ENCODE results near the gene PLK5.

PLK5 gene

DNA sequence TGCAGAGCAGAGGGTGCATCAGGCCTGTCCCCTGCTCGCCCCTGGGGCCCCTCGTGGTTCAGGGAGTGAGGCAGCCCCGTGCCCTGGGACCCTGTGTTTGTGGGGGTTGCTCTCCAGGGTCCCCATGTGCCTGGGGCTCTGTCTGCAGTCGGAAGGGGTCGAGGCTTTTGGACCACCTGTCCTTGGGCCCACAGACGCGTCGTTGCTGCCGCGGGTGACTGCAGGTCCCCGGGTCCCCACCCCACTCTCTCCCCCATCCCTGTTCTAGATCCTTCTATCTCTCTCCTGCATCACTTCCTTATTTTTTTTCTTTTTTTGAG is 35.6 kb upstream of the PLK5 start:
- TF ChIP-seq, protein P1, sequence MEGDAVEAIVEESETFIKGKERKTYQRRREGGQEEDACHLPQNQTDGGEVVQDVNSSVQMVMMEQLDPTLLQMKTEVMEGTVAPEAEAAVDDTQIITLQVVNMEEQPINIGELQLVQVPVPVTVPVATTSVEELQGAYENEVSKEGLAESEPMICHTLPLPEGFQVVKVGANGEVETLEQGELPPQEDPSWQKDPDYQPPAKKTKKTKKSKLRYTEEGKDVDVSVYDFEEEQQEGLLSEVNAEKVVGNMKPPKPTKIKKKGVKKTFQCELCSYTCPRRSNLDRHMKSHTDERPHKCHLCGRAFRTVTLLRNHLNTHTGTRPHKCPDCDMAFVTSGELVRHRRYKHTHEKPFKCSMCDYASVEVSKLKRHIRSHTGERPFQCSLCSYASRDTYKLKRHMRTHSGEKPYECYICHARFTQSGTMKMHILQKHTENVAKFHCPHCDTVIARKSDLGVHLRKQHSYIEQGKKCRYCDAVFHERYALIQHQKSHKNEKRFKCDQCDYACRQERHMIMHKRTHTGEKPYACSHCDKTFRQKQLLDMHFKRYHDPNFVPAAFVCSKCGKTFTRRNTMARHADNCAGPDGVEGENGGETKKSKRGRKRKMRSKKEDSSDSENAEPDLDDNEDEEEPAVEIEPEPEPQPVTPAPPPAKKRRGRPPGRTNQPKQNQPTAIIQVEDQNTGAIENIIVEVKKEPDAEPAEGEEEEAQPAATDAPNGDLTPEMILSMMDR (IDR thresholded peaks at IDR 0.05; ENCODE audit: low read depth, low read length) = no peak
- no peak overlapping the region for H3K4me3 ChIP-seq (replicated peaks in 1 of 2; ENCODE audit: low read depth in 2 of 2, low read length in 2 of 2)
- DNase-seq (ENCODE audit: low read depth in 2 of 2) = no peak

DNA sequence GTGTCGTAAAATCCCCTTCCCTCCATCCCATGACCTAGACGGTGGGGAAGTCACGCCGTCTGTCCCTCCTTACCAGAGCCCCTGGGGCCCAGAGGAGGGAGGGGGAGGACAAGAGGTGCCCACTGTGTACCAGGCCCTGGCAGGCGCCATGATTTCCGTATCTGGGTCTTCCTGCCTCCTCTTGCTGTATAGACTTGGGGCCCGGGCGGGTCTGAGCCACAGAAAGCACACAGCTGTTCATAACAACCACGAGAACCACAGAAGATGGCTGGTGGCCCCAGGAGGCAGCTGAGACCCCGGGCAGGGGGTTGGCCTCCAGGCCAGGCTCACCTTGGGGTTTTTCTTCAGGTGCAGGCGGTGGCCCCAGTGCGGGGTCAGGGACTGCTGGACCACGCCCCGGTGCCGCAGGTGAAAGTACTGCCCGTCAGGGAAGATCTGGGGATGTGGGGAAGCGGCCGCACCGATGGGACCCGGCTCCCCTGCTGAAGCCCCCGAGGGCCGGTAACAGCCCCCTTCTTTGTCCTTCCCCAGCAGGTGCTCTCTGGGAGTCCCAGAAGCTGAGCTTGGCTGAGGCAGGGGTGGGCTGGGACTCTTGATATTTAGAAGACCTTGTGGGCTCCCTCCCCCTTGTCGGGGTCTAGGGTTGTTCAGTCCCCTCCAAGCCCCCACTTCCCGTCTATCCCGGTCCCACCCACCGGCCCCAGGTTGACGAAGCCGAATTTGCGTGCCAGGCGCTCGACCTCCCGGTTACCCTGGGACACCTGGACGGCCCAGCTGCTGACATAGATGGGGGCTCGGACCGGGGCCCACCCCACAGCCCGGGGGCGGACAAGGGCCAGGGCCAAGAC is 34.2 kb upstream of the PLK5 start:
- H3K4me3 ChIP-seq (replicated peaks in 1 of 2; ENCODE audit: low read depth in 2 of 2, low read length in 2 of 2) = peak overlapping the region; percentile 56 to 60
- no peak for DNase-seq (ENCODE audit: low read depth in 2 of 2)
- TF ChIP-seq, protein P1 (IDR thresholded peaks at IDR 0.05; ENCODE audit: low read depth, low read length) = no peak

DNA sequence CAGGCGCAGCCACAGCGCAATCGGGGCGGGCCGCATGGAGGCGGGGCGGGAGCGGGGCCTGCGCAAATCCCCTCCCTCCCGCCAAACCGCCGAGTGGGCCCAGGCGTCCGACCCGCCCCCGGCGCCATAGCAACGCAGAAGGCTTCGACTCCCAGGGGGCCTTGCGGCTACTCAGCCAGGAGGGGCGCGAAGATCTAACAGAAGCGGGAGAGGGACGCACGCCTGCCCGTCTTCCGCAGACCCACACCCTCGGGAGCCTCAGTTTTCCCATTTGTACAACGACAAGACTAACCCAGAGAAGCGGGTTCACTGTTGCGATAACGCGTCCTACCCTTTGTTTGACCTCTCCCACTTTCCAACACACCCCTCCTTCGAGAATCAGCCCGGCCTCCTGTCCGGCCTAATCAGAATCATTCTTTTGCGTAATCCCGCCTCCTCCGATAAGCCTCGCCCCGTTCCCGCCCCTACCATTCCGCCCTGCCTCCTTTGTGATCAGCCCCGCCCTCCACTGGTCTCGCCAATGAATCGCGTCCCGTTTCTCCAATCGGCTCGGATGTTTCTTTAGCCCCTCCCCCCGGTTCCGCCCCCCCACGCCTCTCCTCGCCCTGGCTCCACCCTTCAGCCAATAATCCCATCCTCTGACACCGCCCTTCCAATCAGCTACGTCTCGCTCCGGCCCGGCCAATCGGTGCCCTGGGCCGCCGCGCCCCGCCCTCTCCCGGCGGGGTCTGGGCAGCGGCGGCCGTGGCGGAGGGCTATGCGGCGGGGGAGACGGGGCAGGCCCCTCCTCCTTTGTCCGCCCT is 33.4 kb upstream of the PLK5 start, which contains the start of gene PCSK4:
Gene PCSK4 (minus strand): TSS at position 40 of the 803 bp plus-strand sequence. CDS start 4 bp downstream, at position 36.
- H3K4me3 ChIP-seq (replicated peaks in 1 of 2; ENCODE audit: low read depth in 2 of 2, low read length in 2 of 2) = peak within 1 kb of the TSS; percentile 56 to 60
- TF ChIP-seq, protein P1 (IDR thresholded peaks at IDR 0.05; ENCODE audit: low read depth, low read length) = no peak
- peak; percentile 99 to 100 for DNase-seq (ENCODE audit: low read depth in 2 of 2)

DNA sequence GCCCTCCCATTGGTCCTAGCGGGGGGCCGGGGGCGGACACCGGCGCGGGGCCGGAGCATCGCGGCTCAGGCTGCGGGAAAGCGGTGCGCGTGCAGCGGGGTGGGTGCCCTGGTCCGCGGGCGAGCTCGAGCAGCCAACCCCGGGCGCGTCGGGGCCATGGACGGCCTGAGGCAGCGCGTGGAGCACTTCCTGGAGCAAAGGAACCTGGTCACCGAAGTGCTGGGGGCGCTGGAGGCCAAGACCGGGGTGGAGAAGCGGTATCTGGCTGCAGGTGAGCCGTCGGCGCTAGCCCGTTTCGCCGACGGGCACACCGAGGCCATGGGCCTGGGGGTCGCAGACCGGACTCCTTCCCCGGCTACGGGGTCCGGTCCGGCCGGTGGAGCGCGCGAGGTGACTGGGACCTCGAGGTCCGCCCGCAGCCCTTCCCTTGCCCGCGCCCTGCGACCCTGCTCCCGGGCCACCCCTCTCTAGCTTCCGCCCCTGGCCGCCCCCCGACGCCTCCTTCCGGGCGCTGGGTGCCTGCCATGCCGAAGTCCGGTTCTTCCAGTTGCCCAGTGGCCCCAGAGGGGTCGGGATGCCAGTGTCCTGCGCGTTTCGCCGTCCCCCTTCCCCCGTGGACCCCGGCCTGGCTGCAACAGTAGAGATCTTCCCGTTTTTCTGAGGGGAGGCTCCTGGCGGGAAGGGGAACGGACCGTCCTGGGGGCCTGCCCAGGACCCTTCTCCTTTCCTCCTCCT is 32.6 kb upstream of the PLK5 start, which contains the start of gene REEP6:
Gene REEP6 (plus strand): TSS at position 68 of the 735 bp plus-strand sequence. CDS start 89 bp downstream, at position 157.
- DNase-seq (ENCODE audit: low read depth in 2 of 2) = no peak
- peak within 1 kb of the TSS; percentile 56 to 60 for H3K4me3 ChIP-seq (replicated peaks in 1 of 2; ENCODE audit: low read depth in 2 of 2, low read length in 2 of 2)
- TF ChIP-seq, protein P1 (IDR thresholded peaks at IDR 0.05; ENCODE audit: low read depth, low read length) = no peak

DNA sequence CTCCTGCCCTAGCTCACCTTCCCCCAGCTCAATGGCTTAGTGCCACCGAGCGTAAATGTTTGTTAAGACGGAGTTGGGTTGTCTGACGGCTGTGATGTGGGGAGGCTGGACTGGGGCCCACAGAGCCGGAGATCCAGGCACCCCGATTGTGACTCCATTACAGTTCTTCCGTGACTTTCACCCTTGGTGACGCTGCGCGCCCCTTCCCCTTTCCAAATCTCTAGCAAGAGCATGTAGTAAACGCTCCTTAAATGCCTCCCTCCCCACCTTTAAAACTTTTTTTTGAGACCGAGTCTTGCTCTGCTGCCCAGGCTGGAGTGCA is 32.1 kb upstream of the PLK5 start:
- DNase-seq (ENCODE audit: low read depth in 2 of 2) = no peak
- TF ChIP-seq, protein P1 (IDR thresholded peaks at IDR 0.05; ENCODE audit: low read depth, low read length) = no peak
- peak overlapping the region; percentile 53 to 60 for H3K4me3 ChIP-seq (replicated peaks in 1 of 2; ENCODE audit: low read depth in 2 of 2, low read length in 2 of 2)

DNA sequence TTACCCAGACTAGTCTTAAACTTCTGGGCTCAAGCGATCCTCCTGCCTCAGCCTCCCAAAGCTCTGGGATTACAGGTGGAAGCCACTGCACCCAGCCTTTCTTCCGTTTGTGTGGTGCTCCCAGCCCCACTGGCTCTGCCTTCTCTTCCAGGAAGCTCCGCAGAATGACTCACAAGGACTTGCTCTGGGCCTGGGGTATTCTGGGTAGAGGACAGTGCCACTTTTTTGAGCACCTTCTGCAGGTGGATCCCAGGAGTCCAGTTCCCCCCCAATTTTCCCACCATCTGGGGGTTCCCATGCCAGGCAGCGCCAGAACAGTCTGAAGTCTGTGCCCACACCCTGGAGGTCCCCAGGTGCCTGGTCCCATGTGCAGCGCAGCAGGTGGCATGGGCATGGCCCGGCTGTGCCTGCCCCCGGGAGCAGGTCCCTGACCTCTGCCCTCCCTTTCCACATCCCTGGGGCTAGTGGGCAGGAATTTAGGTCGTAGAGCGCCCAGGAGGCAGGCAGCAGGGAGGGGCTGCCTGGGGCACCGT is 31.3 kb upstream of the PLK5 start:
- TF ChIP-seq, protein P1 (IDR thresholded peaks at IDR 0.05; ENCODE audit: low read depth, low read length) = no peak
- DNase-seq (ENCODE audit: low read depth in 2 of 2) = peak in 1 of 2 donors; percentile 37
- no peak overlapping the region for H3K4me3 ChIP-seq (replicated peaks in 1 of 2; ENCODE audit: low read depth in 2 of 2, low read length in 2 of 2)

Data from cardiac fibroblast (primary cell).